Superior temporal gyrus (tissue), 1 donor: ENCODE measurements around the gene C1orf94.

Experiments
- DNase-seq: peaks from one replicate; pipeline ENCODE4 v3.0.0-alpha.2; 2016; ENCODE audit errors: extremely low spot score

The C1orf94 gene

DNA sequence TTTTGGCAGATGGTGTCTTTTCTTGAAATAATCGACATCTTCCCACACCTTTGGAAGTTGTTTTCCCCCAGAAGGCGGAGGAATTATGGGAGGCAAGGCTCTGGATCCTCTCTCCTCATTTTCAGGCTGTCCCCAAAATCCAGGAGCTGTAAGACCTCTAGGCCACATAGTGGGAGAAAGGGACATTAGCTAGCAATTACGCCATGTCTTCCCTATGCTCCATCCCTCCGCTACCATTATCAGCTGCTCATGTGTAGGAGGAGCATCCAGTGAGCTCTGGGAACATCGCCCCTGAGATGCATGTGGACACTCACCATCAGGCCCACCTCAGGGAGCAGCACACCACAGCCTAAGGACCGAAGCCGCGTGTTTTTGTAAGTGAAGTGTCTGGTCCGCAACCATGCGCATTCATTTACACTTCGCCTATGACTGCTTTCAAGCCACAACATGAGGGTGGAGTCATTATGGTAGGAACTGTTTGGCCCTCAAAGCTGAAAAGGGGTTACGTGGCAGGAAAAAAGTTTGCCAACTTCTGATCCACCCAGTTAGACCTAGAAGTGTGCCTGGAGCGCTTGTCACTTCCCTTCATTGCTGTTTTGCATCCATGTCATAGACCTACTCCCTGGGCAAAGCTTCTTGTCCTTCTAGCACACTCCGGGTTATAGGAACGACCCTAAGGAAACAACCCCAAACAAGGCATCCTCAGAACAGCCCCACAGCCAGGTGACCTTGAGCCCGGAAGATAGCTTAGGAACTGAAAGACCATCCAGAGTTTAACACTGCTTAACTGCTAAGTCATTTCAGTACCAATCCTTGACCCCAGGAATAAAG is 85.5 kb downstream of the C1orf94 start:
- DNase-seq, result no peak

DNA sequence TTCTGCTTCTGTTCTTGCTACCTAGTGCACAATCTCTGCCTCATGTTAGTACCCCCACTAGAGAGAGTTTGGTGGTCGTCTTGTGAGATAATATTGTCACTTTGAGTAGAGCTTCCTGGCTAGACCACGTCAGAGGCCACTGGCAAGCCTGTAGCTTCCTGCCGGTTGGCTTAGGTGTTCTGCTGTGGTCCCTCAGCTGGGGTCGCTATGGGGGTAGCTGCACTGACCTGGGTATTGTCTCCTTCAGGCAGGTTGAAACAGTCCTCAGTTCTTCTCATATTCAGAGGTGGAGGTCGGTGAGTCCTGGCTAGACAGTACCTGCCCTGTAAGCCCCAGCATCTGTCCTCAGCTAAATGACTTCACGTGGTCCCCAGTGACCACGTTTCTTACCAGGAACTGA is 86.2 kb downstream of the C1orf94 start:
- no peak for DNase-seq

DNA sequence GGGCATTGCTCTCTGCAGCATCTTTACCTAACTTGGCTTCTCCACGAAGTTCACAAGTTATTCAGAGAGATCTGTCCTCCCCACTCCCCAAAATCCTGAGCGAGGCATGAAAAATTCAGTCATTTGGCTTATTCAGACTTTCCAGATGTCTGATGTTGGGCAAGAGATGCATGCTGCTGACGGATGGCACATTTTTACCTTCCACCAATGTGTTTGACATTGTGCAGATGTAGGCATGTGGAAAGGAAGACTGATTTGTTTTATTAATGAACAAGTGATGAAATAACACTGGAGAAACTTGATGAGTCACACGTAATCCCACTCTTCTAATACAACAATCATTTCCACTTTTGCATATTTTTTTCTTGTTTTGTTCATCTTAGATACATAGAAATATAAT is 86.7 kb downstream of the C1orf94 start:
- no peak for DNase-seq

DNA sequence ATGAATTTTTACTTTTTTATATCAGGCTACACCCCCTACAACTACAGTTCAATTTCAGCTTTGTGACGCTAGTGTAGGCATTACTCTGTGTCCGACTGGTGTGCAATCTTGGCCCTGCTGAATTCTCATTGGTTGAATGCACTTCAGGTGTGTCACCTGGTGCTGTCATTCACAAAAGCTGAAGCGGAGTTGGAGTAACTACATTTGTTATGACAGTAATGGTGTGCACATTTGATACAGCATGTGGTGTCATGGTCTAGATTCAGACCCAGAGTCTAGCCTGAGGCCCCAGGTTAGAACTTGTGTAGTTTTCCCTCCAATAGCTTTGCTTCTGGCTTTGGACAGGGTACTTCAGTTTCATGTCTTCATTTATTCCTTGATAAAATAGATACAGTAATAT is 88.7 kb downstream of the C1orf94 start:
- no peak for DNase-seq

DNA sequence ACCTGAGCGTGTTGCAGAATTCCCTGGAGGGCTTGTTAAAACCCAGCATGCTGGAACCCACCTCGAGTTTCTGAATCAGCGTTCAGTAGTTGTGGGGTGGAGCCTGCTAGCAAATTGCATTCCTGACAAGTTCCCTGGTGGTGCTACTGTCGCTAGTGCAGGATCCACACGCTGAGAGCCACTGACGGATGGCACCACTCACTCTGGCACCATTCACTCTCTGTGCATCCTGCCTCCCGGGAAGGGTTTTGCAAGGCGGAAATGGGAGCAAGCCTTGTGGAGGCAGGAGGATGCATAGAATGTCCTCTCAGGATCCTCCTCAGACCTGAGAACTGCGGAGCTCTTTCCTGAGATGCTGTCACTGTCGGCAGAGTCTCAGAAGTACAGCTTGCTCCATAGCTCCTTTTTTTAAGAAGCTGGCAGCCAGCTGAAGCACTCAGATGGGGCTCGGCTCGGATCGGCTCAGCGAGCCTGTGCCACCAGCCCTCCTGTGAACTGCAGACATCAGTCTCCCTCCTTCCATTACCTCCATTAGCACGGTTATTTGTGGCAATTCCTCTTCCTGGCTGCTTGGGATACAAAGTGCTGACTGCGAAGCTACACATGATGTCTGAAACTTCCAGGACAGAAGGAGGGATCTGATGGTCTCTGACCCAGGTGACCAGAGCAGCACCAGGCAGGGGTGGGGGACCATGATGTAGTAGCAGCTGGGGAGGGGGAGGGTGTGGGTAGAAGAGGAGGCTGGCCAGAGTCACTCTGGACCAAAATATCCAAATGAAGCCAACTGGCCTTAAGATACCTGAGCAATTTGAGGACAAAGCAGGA is 89.6 kb downstream of the C1orf94 start:
- peak; percentile 55 for DNase-seq

DNA sequence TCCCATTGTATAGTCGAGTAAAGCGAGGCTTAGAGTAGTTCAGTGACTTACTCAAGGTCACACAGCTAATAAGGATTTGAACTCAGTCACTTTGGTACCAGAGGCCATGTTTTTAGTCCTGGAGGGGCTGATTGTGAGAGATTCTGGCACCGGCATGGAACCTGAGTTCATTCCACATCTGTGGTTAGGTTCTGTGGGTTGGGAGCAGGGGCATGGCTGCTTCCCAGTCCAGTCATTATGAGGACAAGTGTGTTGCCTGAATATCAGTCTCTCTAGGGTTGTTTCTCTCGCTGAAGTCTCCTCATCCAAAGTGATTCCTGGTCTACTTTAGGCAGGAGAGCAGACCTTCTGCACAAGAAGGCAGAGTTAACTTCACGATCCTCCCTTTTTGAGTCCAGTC is 90.6 kb downstream of the C1orf94 start:
- DNase-seq, result no peak

DNA sequence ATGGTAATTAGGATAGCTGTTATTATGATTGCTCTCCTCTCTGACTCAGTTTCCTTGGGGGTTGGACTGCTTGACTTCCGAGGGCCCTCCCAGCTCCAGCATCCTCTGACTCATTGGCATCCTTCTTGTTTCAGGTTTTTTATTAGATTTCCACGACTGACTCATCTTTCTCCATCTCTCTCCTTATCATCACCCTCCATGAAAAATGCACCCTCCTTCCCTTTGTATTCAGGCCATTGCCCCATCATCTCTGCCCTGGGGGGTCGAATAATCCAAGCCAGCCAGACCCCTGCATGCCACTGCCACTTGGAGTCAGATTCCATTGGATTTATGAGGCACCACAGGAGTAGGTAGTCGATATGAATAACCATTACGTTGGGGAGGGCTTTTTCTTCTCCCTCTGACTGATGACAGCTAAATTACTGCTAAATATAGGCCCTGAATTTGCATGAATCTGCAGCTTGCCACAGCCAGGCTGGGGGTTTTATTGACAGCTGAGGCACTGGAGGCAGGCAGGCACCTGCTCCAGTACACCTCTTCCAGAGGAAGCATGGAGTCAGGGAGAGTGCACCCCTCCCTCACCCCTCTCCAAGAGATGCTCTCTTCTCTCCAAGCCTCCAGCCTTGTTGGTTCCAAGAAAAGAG is 91.7 kb downstream of the C1orf94 start:
- DNase-seq, result peak; percentile 47
